Fibroblast of skin of back (primary cell): Measurements from ENCODE around the gene DISP2.

ENCODE experiments used
- DNase-seq: peaks from one replicate; pipeline ENCODE4 v3.0.0-alpha.2; 2013

DISP2 gene

GRCh38 chr15:40344631-40345120 lies 13.3 kb upstream of the DISP2 start:
- peak; percentile 71 for DNase-seq

GRCh38 chr15:40345225-40345866 lies 12.7 kb upstream of the DISP2 start:
- DNase-seq: no peak

GRCh38 chr15:40345867-40346578 lies 12.0 kb upstream of the DISP2 start:
- no peak for DNase-seq

GRCh38 chr15:40346579-40347558 lies 11.2 kb upstream of the DISP2 start:
- DNase-seq: no peak

GRCh38 chr15:40347559-40348473 lies 10.2 kb upstream of the DISP2 start:
- no peak for DNase-seq

- DNase-seq: no peak
Observed at GRCh38 chr15:40348474-40348870, 9.5 kb upstream of the DISP2 start.

GRCh38 chr15:40349163-40349562 lies 8.9 kb upstream of the DISP2 start:
- DNase-seq: no peak

GRCh38 chr15:40352281-40352901 lies 5.6 kb upstream of the DISP2 start:
- DNase-seq: no peak

GRCh38 chr15:40353697-40354096 lies 4.3 kb upstream of the DISP2 start:
- DNase-seq: no peak

- DNase-seq: peak; percentile 70
Observed at GRCh38 chr15:40354408-40355171, 3.4 kb upstream of the DISP2 start.

- DNase-seq: no peak
Observed at GRCh38 chr15:40355976-40356585, 1.9 kb upstream of the DISP2 start.

GRCh38 chr15:40357246-40357645 lies 773 bp upstream of the DISP2 start:
- DNase-seq: no peak

- peak; percentile 18 for DNase-seq
Observed at GRCh38 chr15:40358471-40359353, 693 bp downstream of the DISP2 start.

- DNase-seq: no peak
Observed at GRCh38 chr15:40360015-40360414, 2.0 kb downstream of the DISP2 start.

- no peak for DNase-seq
Observed at GRCh38 chr15:40361640-40362039, 3.6 kb downstream of the DISP2 start.

- DNase-seq: no peak
Observed at GRCh38 chr15:40363611-40364010, 5.6 kb downstream of the DISP2 start.

GRCh38 chr15:40364251-40364650 lies 6.2 kb downstream of the DISP2 start:
- no peak for DNase-seq

GRCh38 chr15:40365016-40365415 lies 7.0 kb downstream of the DISP2 start:
- DNase-seq: no peak
